HL-60/S4 (cell line): Measurements from ENCODE around the gene NKIRAS2.

Experiments used
- in situ Hi-C: fragments of 300-500 bp; cut with MboI; formaldehyde crosslinking; loops from 2 replicates; pipeline ENCODE4 v1.14.3; 2022; ENCODE audit warnings: low sequenced_read_pairs

NKIRAS2 gene

DNA sequence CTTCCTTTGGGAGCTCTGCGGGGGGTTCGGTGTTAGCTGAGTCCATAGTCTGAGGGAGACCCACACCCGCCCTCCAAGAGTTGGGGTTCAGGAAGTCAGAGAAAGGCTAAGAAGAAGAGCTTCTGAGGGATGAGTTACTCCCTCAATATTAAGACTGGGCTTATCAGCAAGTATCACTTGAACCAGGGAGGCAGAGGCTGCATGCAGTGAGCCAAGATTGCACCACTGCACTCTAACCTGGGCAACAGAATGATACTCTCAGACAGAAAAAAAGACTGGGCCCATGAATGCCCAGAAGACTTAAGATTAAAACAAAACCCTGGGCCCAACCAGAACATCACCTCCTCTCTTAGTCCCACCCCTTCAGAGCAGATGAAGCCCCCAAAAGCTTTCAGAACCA lies 6.0 kb downstream of the NKIRAS2 start:
- in situ Hi-C loops = no loop called here

DNA sequence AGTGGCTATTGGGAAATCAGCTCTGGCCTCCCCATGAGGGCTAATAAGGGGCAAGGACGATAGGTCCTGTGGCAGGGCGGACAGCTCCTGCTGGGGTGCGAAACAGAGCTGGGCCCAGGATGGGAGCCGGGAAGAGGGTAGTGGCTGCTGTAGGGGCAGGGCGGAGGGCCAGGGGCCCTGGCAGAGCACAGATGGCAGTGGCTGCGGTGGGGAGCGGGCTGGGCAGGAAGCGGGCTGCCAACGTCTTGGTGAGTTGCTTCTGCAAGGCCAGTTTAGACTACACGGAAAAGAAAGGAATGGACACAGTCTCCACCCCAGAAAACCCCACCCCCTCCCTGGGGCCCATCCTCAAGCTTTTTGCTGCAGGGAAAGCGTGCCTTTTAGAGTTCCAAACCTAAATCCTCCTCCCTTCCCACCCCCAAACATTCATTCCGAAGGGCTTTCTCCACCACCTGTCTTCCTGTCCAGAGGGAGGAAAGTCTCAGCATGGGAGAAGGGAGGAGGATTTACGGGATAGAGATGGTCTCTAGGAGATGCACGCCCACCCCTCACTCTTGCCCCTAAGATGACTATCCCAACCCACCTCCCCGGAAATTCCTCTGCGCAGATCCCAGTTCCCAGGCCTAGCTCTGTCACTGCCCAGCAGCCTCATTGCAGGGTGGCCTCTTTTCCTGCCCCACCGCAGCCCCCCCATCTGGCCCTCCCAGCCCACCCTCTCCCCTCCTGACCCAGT lies 7.1 kb downstream of the NKIRAS2 start:
- in situ Hi-C loops = no loop called here

DNA sequence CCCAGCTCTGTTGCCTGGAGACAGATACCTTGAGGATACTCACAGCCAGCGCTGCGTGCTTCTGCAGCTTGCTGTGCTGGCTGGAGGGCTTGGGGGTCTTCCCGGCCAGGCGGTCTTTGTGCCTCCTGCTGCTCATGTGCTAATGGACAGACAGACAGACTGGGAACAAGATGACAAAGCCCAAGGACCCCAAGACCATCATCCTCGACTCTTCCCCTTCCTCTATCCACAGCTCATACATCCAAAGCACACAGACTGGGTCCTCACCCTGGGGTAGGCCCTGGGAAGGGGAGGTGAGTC lies 7.7 kb downstream of the NKIRAS2 start:
- in situ Hi-C loops = no loop called here

DNA sequence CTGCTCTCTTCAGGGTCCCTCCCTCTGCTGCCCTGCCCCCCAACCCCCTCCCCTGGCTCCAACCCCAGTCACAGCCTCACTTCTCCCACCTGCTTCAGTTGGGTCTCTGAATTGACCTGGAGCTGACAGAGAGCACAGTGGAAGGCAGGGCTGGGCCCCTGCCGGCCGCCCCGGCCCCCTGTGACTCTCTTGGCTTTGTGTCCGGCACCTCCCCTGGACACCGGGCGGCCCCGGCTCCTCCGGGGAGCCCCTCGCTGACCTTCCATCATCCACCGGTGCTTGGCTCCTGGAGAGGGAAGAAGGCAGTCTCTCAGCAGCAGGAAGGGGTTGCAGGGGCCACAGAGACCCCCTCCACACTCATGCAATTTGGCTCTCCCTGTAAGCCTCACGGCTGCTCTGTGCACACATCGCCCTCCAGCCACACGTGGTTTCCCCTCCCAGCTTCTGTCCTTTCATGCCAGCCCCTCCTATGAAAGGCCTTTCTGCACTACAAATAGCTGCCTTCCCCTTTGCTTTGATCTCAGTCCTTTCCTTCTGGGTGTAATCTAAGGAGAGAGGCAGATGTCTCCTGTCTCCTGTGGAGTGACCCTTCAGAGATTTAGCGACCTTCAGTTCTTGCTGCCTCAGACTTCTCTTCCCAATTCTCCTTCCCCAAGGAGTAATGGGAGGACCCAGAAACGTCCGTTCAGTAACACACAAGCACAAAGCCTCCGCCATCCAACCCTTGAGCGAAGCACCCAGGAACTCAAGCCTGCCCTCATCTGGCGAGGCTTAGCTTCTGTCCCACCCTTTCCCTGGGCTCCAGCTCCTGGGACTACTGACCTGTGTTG lies 8.3 kb downstream of the NKIRAS2 start:
- in situ Hi-C loops = no loop called here

DNA sequence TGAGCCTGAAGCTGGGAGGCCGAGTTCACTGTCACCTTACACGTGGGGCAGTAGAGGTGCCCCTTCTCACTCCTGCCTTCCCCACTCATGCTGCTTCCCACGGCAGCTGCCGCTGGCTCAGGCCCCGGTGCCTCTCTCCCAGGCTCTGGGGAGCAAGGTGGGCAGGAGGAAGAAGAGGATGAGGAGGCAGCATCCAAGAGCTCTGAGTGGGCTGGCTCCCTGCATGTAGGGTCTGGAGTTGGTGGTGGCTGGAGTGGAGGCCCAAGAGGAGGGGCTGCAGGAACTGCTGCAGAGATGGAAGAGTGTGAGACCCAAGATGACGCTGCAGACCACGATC lies 8.9 kb downstream of the NKIRAS2 start:
- in situ Hi-C loops = no loop called here

DNA sequence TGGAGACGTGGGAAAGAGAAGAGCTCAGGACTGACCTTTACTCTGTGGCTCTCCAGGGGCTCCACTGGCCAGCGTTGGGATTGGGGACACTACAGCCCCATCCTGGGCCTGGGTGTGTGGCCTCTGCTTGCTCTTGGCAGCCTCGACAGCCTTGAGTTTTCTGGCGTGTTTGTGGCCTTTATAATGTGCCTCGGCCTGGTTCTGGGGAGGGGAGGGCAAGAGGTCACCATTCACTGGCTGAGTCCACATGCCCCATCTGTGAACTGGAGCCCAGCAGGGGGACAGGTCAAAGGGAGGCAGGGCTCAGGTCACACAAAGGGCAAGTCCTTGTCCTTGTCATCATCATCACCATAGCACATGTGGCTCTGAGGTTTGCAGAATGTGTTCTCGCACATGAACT lies 11.7 kb downstream of the NKIRAS2 start:
- in situ Hi-C loops = no loop called here

DNA sequence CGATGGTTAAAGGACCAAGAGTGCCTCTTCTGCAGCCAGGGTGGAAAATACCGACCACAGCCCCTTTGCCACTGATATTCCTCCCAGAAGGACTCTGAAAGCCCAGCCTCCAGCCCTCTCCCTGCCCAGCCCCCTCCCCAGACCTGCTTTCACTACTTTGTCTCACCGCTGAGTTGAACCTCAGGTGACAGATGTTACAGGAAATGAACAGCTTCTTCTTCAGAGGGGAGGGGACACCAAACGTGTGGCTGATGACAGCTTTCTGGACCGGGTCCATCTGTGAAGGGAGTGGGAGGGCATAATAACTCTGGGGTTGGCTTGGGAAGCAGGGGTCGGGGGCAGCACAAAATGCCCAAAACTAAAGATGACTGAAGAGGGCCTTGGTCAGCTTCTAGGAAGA lies 14.2 kb downstream of the NKIRAS2 start:
- in situ Hi-C loops = no loop called here

DNA sequence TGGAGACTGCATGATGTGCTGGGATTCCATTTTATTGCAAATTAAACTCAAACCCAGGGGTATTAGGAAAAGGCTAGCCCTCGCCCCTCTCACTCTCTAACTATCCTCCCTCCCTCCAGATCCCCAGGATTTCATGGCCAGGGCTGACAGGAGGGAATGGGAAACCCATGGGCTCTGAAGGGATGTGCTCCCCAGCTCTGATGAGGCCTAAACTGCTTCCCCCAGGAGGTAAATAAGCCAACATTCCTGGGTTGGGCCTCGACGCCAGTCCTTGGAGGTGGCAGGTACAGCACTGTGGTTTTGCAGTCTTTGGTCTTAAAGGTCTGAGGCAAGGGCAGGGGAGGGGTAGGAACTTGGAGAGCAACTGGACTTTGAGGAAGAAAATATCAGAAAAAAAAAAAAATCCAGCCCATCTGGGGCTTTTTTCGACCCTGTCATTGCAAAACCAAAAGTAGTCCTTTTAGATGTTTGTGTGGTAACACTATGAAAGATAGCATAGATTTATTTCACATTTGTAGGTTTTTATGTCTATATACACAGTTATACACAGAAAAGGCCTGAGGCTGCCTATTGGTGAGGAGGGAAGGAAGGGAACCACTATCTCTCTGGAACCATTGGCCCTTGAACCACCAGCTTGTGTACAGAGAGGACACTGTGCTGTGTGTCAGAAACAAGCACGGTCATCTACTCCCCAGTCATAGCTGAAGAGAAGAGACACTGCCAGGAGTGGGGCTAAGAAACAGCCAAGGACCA lies 18.5 kb downstream of the NKIRAS2 start:
- in situ Hi-C loops = no loop called here

DNA sequence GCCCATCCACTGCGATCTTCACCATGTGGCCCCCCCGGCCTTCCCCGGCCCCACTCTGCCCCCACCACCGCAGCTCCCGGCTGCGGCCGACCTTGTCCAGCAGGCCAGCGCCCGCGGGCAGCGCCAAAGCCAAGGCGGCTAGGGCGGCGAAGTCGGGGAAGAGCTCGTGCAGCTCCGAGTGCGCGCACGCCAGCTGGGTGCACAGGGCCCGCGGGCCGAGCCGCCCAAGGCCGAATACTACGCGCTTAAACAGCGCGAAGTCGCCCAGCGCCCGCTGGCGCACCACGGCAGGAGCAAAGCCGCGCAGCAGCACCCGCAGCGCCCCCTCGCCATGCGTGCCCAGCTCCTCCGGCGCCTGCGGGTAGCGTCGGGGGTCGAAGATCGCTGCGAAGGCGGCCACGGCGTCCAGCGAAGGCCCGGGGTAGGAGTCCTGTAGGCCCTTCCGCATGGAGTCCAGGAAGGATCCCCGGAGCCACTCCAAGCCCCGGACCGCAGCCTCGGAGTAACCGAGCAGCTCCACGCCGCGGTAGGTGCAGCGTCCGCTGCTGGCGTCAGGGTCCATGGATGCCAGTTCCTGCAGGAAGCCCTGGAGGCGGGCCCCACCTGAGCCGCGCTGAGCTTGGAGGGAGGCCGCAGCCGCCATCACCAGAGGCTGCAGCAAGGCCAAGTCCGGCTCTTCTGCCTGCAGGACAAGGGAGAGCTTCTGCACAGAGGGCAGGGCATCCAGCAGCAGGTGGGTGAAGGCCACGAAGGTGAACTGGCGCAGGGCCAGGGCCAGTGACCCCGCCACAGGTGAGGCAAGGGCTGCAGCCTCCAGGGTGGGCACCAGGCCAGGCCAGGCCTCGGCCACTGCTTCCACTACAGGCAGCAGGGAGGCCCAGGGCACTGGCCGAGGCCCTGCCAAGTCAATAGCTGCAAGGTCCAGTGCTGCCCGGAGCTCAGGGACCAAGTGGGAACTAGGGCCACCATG lies 20.2 kb downstream of the NKIRAS2 start:
- in situ Hi-C loops = no loop called here

DNA sequence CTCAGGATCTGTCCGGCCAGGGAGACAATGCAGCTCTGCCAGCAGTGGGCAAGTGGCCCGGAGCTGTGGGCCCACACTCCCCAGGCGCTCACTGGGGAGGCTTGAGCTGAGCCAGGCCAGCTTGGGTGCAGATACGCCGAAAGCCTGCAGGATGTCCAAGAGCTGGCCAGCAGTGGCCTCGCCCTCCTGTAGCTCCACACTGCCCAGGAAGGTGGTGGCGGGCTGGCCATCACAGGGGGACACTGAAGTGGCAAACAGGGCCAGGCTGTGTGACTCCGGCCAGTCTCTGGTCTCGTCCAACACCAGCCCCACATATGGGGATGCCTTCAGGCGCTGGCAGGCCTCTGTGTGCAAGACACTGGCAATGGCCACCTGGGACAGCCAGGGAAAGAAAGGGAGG lies 20.9 kb downstream of the NKIRAS2 start:
- in situ Hi-C loops = no loop called here

DNA sequence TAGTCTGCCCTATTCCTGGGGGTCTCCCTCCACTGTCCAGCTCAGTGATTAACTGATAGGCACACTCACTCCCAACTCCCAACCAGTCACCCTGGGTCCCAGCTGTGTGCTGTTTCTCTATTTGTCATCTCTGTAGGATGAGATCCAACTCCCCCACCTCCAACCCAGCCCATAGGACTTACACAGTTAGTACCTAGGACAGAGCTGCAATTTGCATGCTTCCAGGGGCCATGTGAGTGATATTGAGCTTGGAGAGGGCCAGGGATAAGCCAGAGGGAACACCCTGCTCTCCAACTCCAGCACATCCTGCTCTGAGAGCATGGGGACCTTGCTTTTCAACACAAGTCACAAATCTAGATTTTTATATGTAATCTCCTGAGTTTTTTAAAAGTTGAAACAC lies 21.7 kb downstream of the NKIRAS2 start:
- in situ Hi-C loops = no loop called here

DNA sequence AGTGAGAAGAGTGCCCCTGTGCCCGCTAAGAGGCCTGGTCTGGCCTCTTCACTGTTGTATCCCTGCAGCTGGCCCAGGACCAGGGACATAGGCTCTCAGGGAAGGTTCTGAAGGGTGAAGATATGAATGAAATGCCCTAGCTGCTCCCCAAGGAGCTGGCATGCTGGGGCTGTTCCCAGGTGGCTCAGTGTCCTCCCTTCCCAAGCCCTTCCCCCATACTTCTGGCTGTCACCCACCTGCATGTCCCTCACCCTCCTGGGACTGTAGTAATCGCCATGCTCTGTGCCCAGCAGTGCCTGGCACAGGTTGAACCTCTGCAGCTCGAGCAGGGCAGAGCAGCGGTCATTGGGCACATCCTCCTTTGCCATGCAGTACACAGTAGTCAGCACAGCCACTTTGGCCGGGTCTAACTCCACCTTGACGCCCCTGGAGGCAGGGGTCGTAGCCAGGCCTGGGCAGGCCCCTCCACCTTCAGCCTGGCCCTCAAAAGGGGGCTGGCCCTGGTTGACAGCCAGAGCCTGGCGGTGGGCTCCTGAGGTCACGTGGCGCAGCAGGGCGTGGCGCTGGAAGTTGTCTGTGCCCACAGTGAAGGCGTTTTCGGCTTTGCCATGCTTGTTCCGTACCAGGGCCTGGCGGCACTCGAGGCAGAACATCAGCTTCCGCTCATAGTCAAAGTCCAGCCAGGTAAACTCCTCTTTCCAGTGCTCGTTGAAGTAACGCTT lies 22.9 kb downstream of the NKIRAS2 start:
- in situ Hi-C loops = no loop called here

DNA sequence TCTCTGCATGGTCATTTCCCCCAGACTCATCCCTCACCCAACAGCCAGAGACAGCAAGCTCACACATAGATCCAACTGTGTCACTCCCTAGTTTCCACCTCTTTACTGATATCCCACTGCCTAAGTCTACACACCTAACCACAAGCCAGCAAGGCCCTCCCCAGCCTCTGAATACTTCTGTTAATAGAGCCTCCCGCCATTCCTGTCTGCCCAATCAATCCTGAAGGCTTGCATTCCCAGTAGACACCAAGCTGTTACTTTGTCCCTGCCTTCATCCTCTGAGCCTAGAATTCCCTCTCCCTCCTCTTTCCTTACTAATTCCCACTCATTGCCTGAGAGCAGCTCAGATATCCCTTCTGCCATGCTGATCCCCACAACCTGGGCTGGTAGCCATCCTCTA lies 25.8 kb downstream of the NKIRAS2 start:
- in situ Hi-C loops = no loop called here

DNA sequence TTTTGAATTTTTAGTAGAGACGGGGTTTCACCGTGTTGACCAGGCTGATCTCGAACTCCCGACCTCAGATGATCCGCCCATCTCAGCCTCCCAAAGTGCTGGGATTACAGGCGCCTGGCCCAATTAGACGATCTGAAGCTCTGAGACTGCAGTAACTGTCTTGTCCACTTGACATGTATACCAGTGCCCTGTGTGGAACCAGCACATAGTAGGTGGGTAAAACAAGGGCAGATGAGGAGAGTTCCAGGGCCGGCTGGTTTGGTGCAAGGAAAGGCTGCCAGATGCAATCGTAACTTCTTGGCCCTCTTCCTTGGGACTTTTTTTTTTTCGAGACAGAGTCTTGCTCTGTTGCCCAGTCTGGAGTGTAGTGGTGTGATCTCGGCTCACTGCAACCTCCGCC lies 27.5 kb downstream of the NKIRAS2 start:
- in situ Hi-C loops = no loop called here

DNA sequence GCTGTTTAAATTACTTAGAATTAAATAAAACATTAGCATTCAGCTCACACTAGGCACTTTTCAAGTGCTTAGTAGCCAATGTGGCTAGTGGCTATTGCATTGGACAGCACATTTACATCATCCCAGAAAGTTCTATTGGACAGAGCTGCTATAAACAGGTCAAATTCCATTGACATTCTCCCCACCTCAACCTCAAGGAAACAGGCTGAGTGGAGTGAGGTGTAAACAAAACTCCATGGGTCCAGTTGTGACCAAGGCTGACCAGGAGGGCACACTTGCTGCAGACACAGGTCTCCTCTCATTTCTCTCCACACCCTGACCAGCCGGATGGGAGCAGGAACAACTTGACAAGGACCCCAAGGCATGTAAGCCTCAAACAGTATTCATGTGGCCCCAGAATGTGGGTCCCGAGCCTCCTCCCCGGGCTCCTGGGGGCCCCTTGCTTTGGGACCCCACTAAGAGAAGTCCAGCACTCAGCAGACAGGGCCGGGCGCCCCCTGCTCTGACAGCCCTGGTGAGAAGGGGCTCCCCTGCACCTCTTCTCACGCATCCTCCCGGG lies 30.0 kb downstream of the NKIRAS2 start:
- in situ Hi-C loops = no loop called here

DNA sequence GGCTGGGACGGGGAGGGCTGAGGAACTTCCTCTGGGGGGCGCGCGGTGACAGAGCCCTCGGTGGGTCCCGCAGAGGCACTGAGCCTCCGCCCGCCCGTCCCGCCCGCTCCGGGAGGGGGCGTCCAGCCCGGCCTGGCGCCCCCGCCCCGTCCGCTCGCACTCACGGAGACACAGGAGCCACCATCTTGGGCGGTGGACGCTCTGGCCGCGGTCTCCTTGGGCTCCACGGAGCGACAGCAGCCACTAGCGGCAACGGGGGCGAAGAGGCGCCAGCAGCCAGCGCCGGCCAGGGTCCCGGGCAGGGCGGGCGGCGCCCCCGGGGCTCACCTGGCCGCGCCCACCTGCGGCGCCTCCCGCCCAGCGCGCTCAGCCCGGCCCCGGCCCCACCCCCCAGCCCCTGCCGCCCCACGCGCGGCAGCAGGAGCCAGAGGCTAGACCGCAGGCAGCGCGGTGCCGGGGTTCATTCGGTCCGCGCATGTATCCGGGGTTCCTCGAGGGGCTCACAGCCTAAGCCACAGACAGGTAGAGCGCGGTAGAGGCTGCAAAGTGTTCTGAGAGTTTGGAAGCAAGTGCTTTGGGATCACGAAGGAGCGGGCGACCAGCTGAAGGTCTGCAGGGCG lies 30.6 kb downstream of the NKIRAS2 start, which contains the start of gene C17orf113:
C17orf113 (minus strand) TSS at position 209 of the 620 bp plus-strand sequence. CDS start 7,225 bp downstream, outside the sequence.
- in situ Hi-C loops = no loop called here

DNA sequence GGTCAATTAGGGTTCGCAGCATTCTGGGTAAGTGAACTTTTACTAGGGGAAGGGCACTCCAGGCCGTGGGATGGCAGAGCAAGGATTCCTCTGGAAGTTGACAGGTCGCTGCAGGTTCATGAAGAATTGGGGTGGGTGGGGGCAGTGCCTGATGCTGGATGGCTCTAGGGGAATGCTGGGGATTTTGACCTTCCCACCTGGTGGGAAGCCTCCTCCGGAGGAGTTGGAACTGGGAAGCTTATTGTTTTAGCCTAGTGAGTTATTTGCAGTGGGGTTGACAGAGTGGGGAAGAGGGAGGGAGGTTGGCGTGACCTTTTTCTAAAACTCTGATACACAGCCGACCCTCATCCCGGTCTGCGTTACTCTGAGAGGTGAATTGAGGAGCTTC lies 31.1 kb downstream of the NKIRAS2 start:
- in situ Hi-C loops = no loop called here

DNA sequence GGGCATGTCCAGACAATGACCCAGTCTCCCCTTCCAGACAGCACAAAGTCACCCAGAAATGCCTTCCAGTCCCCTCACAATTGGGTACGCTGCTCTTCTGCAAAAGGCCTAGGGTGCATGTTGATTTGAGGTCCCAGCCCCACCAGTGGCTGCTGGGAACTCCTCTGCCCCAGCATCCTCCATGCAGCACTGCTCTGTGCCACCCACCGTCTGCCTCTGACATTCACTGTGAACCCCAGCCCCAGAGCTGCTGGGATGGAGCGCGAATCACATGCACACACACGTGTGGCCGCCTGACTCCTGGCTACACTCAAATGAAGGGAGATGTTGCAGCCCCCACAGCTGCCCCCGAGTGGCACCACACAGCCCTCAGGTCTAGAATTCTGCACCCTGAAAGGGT lies 31.8 kb downstream of the NKIRAS2 start:
- in situ Hi-C loops = no loop called here

DNA sequence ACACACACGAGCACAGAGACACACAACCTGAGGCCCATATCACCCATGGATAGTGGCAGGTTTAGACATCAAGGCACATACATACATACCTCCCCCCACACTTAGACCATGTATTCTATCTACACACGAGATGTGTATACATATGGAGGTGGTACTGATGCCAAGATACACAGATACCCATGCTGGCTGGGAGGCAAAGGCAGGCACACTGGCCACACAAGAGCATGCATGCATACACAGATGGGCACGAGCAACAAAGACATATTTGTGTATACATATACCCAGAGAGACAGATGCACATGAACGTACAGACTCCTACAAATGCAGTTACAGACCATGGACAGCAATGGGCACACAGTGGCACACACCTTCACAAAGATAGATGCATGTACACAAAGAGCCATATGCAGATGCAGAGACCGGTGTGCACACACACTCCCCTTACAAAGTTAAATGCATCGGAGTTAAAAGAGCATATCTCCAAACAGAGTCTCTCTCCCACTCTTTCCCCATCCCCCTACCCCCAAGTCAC lies 32.5 kb downstream of the NKIRAS2 start:
- in situ Hi-C loops = no loop called here
